Epithelial cell of proximal tubule (primary cell): ENCODE results near the gene RAG1. TPM values are rescaled to one million over a fixed set of nuclear protein-coding genes. Genes with fewer than 3 reads are reported as not detected.

Source experiments
- DNase-seq: peaks from one replicate; pipeline ENCODE4 v3.0.0-alpha.2; 2011; ENCODE audit warnings: low read depth
- H3K4me3 ChIP-seq: 2 replicates; pipeline ENCODE4 v1.5.1; 2011; ENCODE audit warnings: low read depth, mild to moderate bottlenecking, low read length
- total RNA-seq: library from RNA; depleted of rRNA; stranded (reverse); fragments of >200 nt; gene quantifications from 2 replicates; pipeline ENCODE4 v1.2.3, GENCODE V29; 2015
- TF ChIP-seq, protein P1 (sequence below): conservative IDR thresholded peaks from 2 replicates; pipeline ENCODE4 v1.5.1; 2012; ENCODE audit warnings: low read depth, mild to moderate bottlenecking, low read length

Gene RAG1
- total RNA-seq, 1 donor from 2014 or later: 2.0 TPM

DNA sequence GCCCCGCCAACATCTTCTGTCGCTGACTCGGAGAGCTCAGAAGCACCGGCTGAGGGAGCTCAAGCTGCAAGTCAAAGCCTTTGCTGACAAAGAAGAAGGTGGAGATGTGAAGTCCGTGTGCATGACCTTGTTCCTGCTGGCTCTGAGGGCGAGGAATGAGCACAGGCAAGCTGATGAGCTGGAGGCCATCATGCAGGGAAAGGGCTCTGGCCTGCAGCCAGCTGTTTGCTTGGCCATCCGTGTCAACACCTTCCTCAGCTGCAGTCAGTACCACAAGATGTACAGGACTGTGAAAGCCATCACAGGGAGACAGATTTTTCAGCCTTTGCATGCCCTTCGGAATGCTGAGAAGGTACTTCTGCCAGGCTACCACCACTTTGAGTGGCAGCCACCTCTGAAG lies 6.7 kb downstream of the RAG1 start:
- no peak for DNase-seq
- no peak overlapping the region for H3K4me3 ChIP-seq
- TF ChIP-seq, protein P1, sequence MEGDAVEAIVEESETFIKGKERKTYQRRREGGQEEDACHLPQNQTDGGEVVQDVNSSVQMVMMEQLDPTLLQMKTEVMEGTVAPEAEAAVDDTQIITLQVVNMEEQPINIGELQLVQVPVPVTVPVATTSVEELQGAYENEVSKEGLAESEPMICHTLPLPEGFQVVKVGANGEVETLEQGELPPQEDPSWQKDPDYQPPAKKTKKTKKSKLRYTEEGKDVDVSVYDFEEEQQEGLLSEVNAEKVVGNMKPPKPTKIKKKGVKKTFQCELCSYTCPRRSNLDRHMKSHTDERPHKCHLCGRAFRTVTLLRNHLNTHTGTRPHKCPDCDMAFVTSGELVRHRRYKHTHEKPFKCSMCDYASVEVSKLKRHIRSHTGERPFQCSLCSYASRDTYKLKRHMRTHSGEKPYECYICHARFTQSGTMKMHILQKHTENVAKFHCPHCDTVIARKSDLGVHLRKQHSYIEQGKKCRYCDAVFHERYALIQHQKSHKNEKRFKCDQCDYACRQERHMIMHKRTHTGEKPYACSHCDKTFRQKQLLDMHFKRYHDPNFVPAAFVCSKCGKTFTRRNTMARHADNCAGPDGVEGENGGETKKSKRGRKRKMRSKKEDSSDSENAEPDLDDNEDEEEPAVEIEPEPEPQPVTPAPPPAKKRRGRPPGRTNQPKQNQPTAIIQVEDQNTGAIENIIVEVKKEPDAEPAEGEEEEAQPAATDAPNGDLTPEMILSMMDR: no peak

DNA sequence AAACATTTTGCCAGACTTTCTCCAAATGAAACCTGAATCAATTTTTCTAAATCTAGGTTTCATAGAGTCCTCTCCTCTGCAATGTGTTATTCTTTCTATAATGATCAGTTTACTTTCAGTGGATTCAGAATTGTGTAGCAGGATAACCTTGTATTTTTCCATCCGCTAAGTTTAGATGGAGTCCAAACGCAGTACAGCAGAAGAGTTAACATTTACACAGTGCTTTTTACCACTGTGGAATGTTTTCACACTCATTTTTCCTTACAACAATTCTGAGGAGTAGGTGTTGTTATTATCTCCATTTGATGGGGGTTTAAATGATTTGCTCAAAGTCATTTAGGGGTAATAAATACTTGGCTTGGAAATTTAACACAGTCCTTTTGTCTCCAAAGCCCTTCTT lies 9.6 kb downstream of the RAG1 start:
- DNase-seq: no peak
- TF ChIP-seq, protein P1: no peak
- H3K4me3 ChIP-seq: no peak overlapping the region

DNA sequence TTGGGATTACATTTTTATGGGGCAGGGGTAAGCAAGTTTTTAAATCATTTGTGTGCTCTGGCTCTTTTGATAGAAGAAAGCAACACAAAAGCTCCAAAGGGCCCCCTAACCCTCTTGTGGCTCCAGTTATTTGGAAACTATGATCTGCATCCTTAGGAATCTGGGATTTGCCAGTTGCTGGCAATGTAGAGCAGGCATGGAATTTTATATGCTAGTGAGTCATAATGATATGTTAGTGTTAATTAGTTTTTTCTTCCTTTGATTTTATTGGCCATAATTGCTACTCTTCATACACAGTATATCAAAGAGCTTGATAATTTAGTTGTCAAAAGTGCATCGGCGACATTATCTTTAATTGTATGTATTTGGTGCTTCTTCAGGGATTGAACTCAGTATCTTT lies 10.1 kb downstream of the RAG1 start:
- TF ChIP-seq, protein P1: no peak
- DNase-seq: no peak
- H3K4me3 ChIP-seq: no peak overlapping the region

DNA sequence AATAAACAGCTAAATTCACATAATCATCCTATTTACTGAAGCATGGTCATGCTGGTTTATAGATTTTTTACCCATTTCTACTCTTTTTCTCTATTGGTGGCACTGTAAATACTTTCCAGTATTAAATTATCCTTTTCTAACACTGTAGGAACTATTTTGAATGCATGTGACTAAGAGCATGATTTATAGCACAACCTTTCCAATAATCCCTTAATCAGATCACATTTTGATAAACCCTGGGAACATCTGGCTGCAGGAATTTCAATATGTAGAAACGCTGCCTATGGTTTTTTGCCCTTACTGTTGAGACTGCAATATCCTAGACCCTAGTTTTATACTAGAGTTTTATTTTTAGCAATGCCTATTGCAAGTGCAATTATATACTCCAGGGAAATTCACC lies 10.7 kb downstream of the RAG1 start:
- no peak overlapping the region for H3K4me3 ChIP-seq
- no peak for DNase-seq
- TF ChIP-seq, protein P1: no peak

DNA sequence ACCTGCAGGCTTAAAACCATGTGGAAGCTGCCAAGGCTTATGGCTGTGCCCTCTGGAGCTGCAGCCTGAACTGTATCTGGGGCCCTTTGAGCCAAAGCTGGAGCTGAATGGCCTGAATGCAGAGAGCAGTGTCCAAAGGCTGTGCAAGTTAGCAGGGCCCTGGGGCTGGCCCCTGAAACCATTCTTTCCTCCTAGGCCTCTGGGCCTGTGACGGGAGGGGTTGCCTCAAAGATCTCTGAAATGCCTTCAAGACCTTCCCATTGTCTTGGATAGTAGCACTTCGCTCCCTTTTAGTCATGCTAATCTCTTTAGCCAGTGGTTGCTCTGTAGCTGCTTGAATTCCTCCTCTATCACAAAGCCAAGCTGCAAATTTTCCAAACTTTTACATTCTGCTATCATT lies 13.7 kb downstream of the RAG1 start:
- DNase-seq: no peak
- TF ChIP-seq, protein P1: no peak
- H3K4me3 ChIP-seq: no peak overlapping the region

DNA sequence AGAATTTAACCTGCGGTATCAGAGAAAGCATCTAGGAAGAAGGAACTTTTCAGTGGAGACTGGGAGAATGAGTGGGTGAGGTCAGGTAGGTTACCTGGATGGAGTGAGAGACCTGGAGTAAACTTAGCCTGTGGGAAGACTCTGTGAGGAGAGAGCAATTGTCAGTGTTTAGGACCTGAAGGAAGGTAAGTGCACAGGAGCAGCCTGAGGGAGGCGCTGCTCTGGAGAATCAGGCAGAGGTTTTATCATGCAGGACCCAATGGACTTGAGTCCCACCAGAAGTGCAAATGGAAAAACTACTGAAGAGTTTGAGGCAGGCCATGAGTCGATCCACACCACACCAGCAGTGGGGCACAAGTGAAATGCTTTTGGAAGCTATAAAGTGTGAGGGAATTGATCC lies 15.9 kb downstream of the RAG1 start:
- TF ChIP-seq, protein P1: no peak
- DNase-seq: no peak
- no peak overlapping the region for H3K4me3 ChIP-seq

DNA sequence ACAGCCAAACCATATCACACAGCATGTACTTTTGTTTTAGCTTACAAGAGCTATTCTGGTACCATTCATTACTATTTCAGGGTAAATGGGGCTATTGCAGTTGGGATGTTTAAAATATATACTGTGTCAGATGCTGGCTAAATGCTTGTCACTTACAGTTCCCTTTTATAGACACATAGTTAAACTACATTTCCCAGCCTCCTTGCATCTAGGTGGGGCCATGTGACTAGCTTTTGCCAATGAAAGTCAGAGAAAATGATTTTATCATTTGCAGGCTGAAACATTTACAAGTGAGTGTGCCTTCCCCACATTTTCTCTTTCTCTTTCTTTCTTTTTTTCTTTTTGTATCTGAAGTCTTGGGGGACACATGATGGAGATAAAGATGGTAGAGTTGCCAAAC lies 18.7 kb downstream of the RAG1 start:
- TF ChIP-seq, protein P1: no peak
- no peak overlapping the region for H3K4me3 ChIP-seq
- no peak for DNase-seq
